HFFc6 (cell line): ENCODE results near the gene ARHGAP21. TPM values are rescaled to one million over a fixed set of nuclear protein-coding genes. Genes with fewer than 3 reads are reported as not detected.
"Not testable (repeated sequence)": the region's sequence is repeated elsewhere in the genome, so short reads cannot be mapped to it uniquely, and the experiment has no call there.

Source experiments
- DNase-seq: peaks from one replicate; pipeline ENCODE4 v3.0.0-alpha.2; 2018
- H3K27ac Mint-ChIP-seq: 2 replicates; pipeline ENCODE4 v1.8.0; 2020; ENCODE audit warnings: mild to moderate bottlenecking, mixed read lengths
- H3K27me3 Mint-ChIP-seq: 2 replicates; pipeline ENCODE4 v1.8.0; 2021; ENCODE audit warnings: mild to moderate bottlenecking, moderate library complexity, mixed read lengths; ENCODE audit not compliant: insufficient read depth
- H3K36me3 Mint-ChIP-seq: 2 replicates; pipeline ENCODE4 v1.8.0; 2021; ENCODE audit warnings: low read depth, mixed read lengths
- H3K4me1 Mint-ChIP-seq: 2 replicates; pipeline ENCODE4 v1.8.0; 2020; ENCODE audit warnings: low read depth, mixed read lengths
- H3K4me3 Mint-ChIP-seq: 2 replicates; pipeline ENCODE4 v1.8.0; 2020; ENCODE audit warnings: mild to moderate bottlenecking, moderate library complexity, mixed read lengths
- H3K9me3 Mint-ChIP-seq: 2 replicates; pipeline ENCODE4 v1.8.0; 2020; ENCODE audit warnings: mild to moderate bottlenecking, mixed read lengths
- total RNA-seq, 6 experiments: library from RNA; stranded (reverse); fragmentation: NEBNext Ultra II Directional; extraction: Animal tissue kit (Norgen Biotek cat#: 25700); gene quantifications; 2 replicates in 1 of 6; 3 replicates in 5 of 6; pipeline ENCODE4 v1.2.3, GENCODE V29; 2021
- TF ChIP-seq, protein P1 (sequence below): fragments of 200-600 bp; sonication (generic); IDR thresholded peaks from 2 replicates; pipeline ENCODE4 v1.5.0; 2021; ENCODE audit warnings: antibody characterized with exemption, mild to moderate bottlenecking

ARHGAP21 gene
- total RNA-seq, 6 experiments from 2014 or later: 71.4 to 94.1 (median 82.1) TPM

DNA sequence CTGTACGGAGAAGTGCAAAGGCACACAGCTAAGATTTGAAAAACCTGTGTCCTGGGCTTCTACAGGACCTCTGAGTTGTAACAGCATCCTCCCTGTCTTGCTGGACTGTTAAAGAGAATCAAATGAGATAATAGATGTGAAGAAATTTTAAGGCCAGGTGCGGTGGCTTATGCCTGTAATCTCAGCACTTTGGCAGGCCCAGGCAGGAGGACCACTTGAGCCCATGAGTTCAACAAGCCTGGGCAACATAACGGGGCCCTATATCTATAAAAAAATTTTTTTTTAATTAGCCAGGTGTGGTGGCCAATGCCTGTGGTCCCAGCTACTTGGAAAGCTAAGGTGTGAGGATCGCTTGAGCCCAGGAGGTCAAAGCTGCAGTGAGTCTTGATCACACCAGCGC, 2.9 kb upstream of the ARHGAP21 start:
- no peak overlapping the region for H3K27ac Mint-ChIP-seq
- no peaks in the 10 kb centered on the region for H3K9me3 Mint-ChIP-seq
- DNase-seq: no peak
- H3K27me3 Mint-ChIP-seq: peaks cover 7% of the 10 kb centered on the region
- TF ChIP-seq, protein P1, sequence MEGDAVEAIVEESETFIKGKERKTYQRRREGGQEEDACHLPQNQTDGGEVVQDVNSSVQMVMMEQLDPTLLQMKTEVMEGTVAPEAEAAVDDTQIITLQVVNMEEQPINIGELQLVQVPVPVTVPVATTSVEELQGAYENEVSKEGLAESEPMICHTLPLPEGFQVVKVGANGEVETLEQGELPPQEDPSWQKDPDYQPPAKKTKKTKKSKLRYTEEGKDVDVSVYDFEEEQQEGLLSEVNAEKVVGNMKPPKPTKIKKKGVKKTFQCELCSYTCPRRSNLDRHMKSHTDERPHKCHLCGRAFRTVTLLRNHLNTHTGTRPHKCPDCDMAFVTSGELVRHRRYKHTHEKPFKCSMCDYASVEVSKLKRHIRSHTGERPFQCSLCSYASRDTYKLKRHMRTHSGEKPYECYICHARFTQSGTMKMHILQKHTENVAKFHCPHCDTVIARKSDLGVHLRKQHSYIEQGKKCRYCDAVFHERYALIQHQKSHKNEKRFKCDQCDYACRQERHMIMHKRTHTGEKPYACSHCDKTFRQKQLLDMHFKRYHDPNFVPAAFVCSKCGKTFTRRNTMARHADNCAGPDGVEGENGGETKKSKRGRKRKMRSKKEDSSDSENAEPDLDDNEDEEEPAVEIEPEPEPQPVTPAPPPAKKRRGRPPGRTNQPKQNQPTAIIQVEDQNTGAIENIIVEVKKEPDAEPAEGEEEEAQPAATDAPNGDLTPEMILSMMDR: no peak
- no peak overlapping the region for H3K4me3 Mint-ChIP-seq
- H3K4me1 Mint-ChIP-seq: peaks cover 9% of the 10 kb centered on the region
- H3K36me3 Mint-ChIP-seq: peaks cover 8% of the 10 kb centered on the region

DNA sequence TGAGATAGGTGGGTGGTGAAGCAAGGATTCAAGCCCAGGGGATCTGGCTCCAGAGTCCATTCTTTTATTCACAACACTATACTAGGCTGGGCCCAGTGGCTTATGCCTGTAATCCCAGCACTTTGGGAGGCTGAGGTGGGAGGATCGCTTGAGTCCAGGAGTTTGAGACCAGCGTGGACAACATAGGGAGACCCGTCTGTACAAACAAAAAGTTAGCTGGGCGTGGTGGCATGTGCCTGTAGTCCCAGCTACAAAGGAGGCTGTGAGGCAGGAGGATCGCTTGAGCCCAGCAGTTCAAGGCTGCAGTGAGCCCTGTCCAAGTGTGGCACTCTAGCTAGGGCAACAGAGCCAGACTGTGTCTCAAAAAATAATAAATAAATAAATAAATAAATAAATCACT, 2.3 kb upstream of the ARHGAP21 start:
- not testable (repeated sequence) for H3K27ac Mint-ChIP-seq, H3K9me3 Mint-ChIP-seq
- H3K36me3 Mint-ChIP-seq: peaks cover 14% of the 10 kb centered on the region

DNA sequence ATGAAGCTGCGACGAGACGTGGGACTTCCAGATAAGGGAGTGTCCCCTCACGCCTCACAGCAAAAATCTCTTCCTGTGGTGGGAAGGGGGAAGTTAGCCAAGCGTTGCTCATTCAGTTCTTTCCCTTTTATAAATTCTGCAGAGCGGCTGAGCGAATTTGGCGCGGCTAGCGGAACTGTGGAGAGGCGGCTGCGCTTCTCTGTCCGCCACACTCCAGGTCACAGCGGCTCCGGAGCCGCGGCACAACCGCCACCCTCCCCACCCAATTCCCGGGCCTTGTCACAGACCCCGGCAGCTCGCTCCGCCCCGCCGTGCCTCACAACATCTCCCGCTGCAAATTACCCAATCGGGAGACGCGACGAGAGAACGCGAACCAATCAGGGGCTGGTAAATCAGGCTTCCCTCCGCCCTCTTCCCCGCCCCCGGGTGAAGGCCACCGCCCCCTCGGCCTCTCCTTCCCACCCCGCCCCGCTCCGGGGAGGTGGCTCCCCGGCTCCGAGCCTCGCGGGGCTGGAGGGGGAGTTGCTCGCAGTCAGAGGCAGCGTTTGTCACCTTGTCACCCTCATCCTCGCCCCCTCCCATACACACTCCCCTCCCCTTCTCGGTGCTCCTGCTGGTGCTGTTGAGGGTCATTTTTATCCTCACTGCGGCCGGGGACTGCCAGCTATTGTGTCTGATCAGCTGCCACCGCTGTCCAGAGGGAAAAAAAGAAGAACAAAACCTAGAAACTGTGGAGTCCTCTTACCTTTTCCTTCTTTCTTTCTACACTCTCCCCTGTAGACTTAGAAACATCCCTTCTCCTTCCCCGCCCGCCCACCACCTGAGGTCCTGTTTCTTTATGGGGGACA, 918 bp upstream of the ARHGAP21 start:
- Mint-ChIP-seq H3K4me3 (peak overlapping the region; percentile 97), H3K27ac (peak overlapping the region; percentile 96), H3K36me3 (peaks cover 24% of the 10 kb centered on the region), H3K4me1 (peaks cover 9% of the 10 kb centered on the region), H3K27me3 (peaks cover 7% of the 10 kb centered on the region), H3K9me3 (no peaks in the 10 kb centered on the region)
- DNase-seq: peak; percentile 95
- TF ChIP-seq, protein P1: no peak; the same call in 1 of the 2 replicates

More for the DNA sequence above, 2.3 kb upstream of the ARHGAP21 start:
- not testable (repeated sequence) for H3K27me3 Mint-ChIP-seq, H3K4me3 Mint-ChIP-seq, DNase-seq, H3K4me1 Mint-ChIP-seq

DNA sequence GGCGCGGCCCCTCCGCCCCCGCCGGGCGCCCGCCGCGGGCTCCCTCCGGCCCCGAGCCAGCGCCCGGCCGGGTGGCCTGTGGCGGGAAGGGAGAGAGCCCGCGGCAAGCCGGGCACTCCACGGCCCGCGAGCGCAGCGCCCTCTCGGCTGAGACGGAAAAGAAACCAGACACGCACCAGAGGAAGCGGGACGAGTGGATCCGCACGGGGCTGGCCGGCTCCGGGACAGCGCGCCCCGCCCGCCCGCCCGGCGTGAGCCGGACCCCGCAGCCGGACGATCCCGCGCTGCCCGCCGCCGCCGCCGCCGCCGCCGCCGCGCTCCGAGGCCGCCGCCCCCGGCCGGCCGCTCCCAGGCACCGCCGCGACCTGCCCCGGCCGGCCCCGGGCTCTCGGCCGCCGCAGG, 300 bp downstream of the ARHGAP21 start:
- Mint-ChIP-seq H3K4me3 (peak overlapping the region; percentile 43), H3K9me3 (no peaks in the 10 kb centered on the region), H3K27ac (peak overlapping the region; percentile 45; the same call in 1 of the 2 replicates), H3K36me3 (peaks cover 28% of the 10 kb centered on the region), H3K27me3 (peaks cover 7% of the 10 kb centered on the region), H3K4me1 (peaks cover 9% of the 10 kb centered on the region)
- TF ChIP-seq, protein P1: no peak
- peak; percentile 23 for DNase-seq

DNA sequence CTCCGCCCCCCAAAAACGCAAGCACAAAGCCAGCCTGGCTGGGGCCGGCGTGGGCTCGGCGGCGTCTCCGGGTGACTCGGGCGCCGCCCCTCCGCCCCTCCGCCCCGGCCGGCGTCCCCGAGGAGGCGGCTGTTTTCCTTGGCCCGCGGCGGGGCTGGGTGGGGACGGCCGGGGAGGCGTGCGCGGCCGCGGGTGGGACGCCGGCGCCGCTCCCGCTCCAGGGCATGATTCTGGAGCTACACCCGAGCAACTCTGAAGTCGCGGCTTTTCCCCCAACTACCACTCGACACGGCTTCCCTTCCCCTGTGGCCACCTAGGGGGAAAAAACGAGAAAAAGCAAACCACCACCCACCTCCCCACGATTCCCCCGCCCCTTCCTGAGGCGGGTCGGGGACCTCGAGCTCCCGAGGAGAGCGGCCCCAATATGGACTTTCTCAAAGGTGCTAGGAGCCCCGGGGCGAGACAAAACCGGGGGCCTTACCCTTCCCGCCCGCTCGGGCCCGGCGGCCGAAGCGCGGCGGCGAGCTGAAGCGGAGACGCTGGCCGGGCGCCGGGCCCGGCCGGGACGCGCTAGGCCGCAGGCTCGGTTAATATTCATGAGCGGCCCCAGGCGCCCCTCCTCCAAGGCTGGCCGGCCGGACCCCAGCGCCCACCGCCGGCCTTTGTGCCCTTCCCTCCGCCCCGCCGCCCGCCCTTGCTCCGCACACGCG, 856 bp downstream of the ARHGAP21 start:
- DNase-seq: peak; percentile 43
- Mint-ChIP-seq H3K4me3 (no peak overlapping the region; the same call in 1 of the 2 replicates), H3K36me3 (peaks cover 28% of the 10 kb centered on the region)

More for the DNA sequence above, 856 bp downstream of the ARHGAP21 start:
- Mint-ChIP-seq H3K27me3 (peaks cover 7% of the 10 kb centered on the region), H3K9me3 (no peaks in the 10 kb centered on the region), H3K27ac (peak overlapping the region; percentile 91), H3K4me1 (peaks cover 9% of the 10 kb centered on the region)
- TF ChIP-seq, protein P1: 0 out of 2 replicates have a peak, but pooled peaks have one; percentile 10
